ENCODE data around the gene CBLL1.
A peak's percentile ranks its signal among the peaks of the same experiment; 100 is the strongest.

CBLL1 gene

GRCh38 chr7:107743567-107744344, at the start of gene CBLL1:
Gene CBLL1 (plus strand): TSS chr7:107744142. CDS start chr7:107744164, 22 bp downstream.
- in situ Hi-C loops (cut with MboI; ENCODE audit: low pct_unique_long_range_greater_than_20kb, low sequenced_read_pairs) = no loop called here
- DNase-seq = peak; percentile 98

GRCh38 chr7:107694386-107694785, 49.6 kb upstream of the CBLL1 start:
- no peak for DNase-seq
- in situ Hi-C loops (cut with MboI; ENCODE audit: low pct_unique_long_range_greater_than_20kb, low sequenced_read_pairs) = no loop called here

- DNase-seq = no peak
- in situ Hi-C loops (cut with MboI; ENCODE audit: low pct_unique_long_range_greater_than_20kb, low sequenced_read_pairs) = no loop called here
Measured at GRCh38 chr7:107696330-107696946, 47.5 kb upstream of the CBLL1 start.

- no peak for DNase-seq
- in situ Hi-C loops (cut with MboI; ENCODE audit: low pct_unique_long_range_greater_than_20kb, low sequenced_read_pairs) = no loop called here
Measured at GRCh38 chr7:107697321-107698049, 46.5 kb upstream of the CBLL1 start.

GRCh38 chr7:107700570-107700969, 43.4 kb upstream of the CBLL1 start:
- in situ Hi-C loops (cut with MboI; ENCODE audit: low pct_unique_long_range_greater_than_20kb, low sequenced_read_pairs) = no loop called here
- no peak for DNase-seq

- in situ Hi-C loops (cut with MboI; ENCODE audit: low pct_unique_long_range_greater_than_20kb, low sequenced_read_pairs) = no loop called here
- no peak for DNase-seq
Measured at GRCh38 chr7:107701191-107701590, 42.8 kb upstream of the CBLL1 start.

GRCh38 chr7:107703219-107703618, 40.7 kb upstream of the CBLL1 start:
- in situ Hi-C loops (cut with MboI; ENCODE audit: low pct_unique_long_range_greater_than_20kb, low sequenced_read_pairs) = no loop called here
- DNase-seq = no peak

GRCh38 chr7:107703872-107704271, 40.1 kb upstream of the CBLL1 start:
- no peak for DNase-seq
- in situ Hi-C loops (cut with MboI; ENCODE audit: low pct_unique_long_range_greater_than_20kb, low sequenced_read_pairs) = no loop called here

GRCh38 chr7:107708956-107709355, 35.0 kb upstream of the CBLL1 start:
- in situ Hi-C loops (cut with MboI; ENCODE audit: low pct_unique_long_range_greater_than_20kb, low sequenced_read_pairs) = no loop called here
- no peak for DNase-seq

- in situ Hi-C loops (cut with MboI; ENCODE audit: low pct_unique_long_range_greater_than_20kb, low sequenced_read_pairs) = no loop called here
- no peak for DNase-seq
Measured at GRCh38 chr7:107711301-107711700, 32.6 kb upstream of the CBLL1 start.

GRCh38 chr7:107712025-107712424, 31.9 kb upstream of the CBLL1 start:
- in situ Hi-C loops (cut with MboI; ENCODE audit: low pct_unique_long_range_greater_than_20kb, low sequenced_read_pairs) = no loop called here
- no peak for DNase-seq

GRCh38 chr7:107712896-107713295, 31.0 kb upstream of the CBLL1 start:
- in situ Hi-C loops (cut with MboI; ENCODE audit: low pct_unique_long_range_greater_than_20kb, low sequenced_read_pairs) = no loop called here
- DNase-seq = no peak

GRCh38 chr7:107715531-107715930, 28.4 kb upstream of the CBLL1 start:
- DNase-seq = no peak
- in situ Hi-C loops (cut with MboI; ENCODE audit: low pct_unique_long_range_greater_than_20kb, low sequenced_read_pairs) = no loop called here

- DNase-seq = no peak
- in situ Hi-C loops (cut with MboI; ENCODE audit: low pct_unique_long_range_greater_than_20kb, low sequenced_read_pairs) = no loop called here
Measured at GRCh38 chr7:107718456-107719193, 25.3 kb upstream of the CBLL1 start.

- DNase-seq = no peak
- in situ Hi-C loops (cut with MboI; ENCODE audit: low pct_unique_long_range_greater_than_20kb, low sequenced_read_pairs) = no loop called here
Measured at GRCh38 chr7:107721286-107721685, 22.7 kb upstream of the CBLL1 start.

GRCh38 chr7:107723255-107723654, 20.7 kb upstream of the CBLL1 start:
- in situ Hi-C loops (cut with MboI; ENCODE audit: low pct_unique_long_range_greater_than_20kb, low sequenced_read_pairs) = no loop called here

GRCh38 chr7:107725138-107725740, 18.7 kb upstream of the CBLL1 start:
- in situ Hi-C loops (cut with MboI; ENCODE audit: low pct_unique_long_range_greater_than_20kb, low sequenced_read_pairs) = no loop called here
- DNase-seq = peak; percentile 55

More at GRCh38 chr7:107723255-107723654, 20.7 kb upstream of the CBLL1 start:
- no peak for DNase-seq

GRCh38 chr7:107726356-107727130, 17.4 kb upstream of the CBLL1 start:
- in situ Hi-C loops (cut with MboI; ENCODE audit: low pct_unique_long_range_greater_than_20kb, low sequenced_read_pairs) = no loop called here
- no peak for DNase-seq
